GM12874 (cell line): Measurements from ENCODE around the gene THSD4.

Experiments used
- TF ChIP-seq, protein P1 (sequence below): IDR thresholded peaks from 2 replicates; pipeline ENCODE4 v1.5.1; 2011; ENCODE audit warnings: low read depth, mild to moderate bottlenecking, control low read depth, low read length, moderate library complexity; ENCODE audit not compliant: insufficient read depth

THSD4 gene

DNA sequence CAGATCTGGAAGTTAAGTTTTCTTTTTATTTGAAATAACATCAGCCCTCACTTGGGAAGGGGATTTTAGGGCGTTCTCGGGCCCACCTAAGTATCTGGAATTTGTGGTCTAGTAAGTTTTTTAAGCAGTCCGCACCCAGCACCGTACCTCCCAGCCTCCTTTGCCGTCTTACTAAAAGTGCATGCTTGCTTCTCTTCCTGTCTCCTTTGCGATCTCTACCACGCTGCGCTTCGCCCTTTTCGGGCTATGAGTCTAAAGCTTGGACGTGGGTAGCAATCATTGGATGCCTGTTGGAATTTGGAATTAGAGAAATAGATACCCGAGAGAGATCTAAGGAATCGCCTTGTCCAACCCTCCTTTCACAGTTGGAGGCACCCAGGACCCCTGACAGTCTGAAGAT is 1.1 kb downstream of the THSD4 start:
- TF ChIP-seq, protein P1, sequence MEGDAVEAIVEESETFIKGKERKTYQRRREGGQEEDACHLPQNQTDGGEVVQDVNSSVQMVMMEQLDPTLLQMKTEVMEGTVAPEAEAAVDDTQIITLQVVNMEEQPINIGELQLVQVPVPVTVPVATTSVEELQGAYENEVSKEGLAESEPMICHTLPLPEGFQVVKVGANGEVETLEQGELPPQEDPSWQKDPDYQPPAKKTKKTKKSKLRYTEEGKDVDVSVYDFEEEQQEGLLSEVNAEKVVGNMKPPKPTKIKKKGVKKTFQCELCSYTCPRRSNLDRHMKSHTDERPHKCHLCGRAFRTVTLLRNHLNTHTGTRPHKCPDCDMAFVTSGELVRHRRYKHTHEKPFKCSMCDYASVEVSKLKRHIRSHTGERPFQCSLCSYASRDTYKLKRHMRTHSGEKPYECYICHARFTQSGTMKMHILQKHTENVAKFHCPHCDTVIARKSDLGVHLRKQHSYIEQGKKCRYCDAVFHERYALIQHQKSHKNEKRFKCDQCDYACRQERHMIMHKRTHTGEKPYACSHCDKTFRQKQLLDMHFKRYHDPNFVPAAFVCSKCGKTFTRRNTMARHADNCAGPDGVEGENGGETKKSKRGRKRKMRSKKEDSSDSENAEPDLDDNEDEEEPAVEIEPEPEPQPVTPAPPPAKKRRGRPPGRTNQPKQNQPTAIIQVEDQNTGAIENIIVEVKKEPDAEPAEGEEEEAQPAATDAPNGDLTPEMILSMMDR: no peak

GRCh38 chr15:71116942-71117341 is 1.7 kb downstream of the THSD4 start:
- TF ChIP-seq, protein P1: no peak

DNA sequence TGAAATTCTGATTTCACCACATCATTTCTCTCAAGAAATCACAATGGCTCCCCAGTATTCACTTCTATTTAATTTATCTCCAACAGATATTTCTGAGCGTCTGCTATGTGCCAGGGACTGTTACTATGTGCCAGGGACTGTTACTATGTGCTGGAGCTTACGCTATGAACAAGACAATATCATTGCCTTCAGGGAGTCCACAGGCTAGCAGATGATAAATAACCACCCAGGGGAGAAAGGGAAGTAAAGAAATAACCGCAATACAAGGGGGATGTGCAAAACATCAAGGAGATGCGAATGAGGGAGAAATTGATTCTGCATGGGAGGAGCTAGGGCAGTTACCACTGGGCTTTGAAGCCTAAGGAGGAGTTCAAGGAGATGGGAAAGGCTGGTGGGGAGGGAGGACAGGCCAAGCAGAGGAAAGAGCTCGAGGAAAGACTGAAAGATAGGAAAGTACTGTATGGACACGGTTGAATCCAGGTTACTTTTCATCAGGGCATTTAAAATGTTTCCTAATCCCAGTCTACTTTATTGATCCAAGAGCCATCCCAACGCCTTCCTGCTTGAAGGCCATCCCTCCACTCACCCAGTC is 2.5 kb downstream of the THSD4 start:
- TF ChIP-seq, protein P1: no peak

- TF ChIP-seq, protein P1: no peak
These were observed 3.1 kb downstream of the THSD4 start for GRCh38 chr15:71118345-71118744.

DNA sequence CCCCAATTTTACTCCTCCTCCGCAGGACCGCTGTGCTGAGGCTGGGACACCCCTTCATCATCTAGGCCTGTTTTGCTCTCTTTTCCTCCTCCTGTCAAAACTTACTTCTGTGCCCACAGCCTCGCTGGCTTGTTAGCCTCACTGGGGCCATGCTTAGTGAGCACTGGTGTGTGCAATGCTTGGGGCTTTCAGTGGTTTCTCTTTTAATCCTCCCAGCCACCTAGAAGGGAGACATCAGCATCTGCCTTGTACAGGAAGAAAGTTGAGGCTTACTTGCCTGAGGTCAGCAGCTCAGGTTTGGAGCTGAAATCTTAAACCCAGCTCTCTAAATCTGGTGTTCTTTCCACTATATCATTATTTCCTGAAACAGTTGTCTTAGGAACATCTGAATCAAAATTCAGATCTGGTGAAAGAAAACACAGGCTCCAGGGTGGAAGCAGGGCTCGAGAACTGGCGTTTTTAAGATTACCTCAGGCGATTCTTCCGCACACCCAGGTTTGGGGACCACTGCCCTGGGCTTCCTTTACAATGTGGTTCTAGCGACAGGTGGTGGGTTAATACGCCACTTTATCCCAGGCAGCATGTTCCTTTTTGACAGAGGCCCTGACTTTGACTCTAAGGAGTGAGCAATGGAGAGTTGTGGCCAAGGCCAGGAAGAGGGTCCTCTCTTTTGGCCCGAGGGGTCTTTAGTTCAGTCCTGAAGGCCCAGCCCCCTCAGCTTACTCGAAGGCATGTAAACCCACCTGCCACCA is 3.8 kb downstream of the THSD4 start:
- TF ChIP-seq, protein P1: no peak

DNA sequence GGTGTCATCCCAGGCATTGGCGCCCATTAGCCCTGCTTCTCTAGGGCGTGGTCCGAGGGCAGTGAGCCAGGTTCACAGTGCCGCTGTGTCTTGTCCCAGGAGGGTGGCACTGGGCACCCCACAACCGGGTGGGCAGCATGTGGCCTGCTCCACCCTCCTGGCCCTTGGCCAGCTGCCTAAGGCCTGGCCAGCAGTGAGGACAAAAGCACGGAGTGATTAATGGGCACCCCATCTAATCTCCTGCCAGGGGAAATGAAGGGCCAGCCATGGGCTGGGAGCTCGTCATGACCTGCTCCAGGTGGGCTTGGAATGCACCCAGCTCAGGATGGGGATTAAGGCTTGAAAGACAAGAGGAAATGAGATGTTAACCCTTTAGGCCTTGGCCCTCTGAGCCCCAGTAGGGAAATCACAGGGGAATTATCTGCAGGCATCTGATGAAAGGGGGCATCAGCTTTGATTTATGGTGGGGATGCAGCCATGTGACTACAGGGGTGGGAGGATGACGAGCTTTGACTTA is 5.2 kb downstream of the THSD4 start:
- TF ChIP-seq, protein P1: no peak

GRCh38 chr15:71121442-71121841 is 6.2 kb downstream of the THSD4 start:
- TF ChIP-seq, protein P1: no peak
